ENCODE results near the gene CRISPLD2. TPM values are rescaled to one million over a fixed set of nuclear protein-coding genes. Genes with fewer than 3 reads are reported as not detected.

The CRISPLD2 gene
- total RNA-seq, 4 donors from 2014 or later: 6.0 to 166 (median 24.2) TPM

DNA sequence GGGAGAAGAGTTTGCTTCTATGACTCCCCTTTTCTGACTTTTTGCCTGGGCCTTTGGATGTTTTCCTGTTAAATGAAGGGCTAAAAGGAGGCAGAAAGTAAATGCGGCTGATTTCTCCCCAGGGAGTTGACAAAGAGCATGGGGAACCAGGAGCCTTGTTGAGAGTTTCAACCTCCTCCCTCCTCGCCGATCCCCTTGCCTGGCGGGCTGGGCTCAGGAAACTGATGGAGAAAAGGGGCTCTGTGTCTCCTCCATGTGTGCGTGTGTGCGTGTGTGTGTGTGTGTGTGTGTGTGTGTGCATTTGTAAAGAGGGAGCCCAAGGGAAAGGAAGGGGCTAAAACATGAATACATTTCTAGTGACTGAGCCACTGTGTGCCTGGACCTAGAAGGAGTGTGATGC is 97.1 kb downstream of the CRISPLD2 start:
- WGBS, 2 donors: 85 to 96% methylated on average over 4 of the region's 6 CpGs

DNA sequence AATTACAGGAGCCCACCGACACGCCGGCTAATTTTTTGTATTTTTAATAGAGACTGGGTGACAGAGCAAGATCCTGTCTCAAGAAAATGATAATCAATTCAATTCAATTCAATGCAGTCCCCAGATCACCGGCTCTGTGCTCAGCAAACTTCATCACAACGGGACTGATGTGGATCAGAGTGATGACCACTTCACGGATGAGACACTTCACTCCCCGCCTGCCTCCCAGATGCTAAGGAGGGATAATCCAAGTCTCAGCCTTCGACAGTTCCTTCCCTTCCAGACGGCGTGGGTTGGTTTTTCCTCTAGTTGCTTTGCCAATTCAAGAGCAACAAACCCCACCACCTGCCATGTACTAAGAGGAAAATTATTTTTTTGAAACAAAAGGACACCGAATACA is 97.7 kb downstream of the CRISPLD2 start:
- H3K27me3 ChIP-seq: peaks cover 0 to 27% (median 0%) of the 10 kb centered on the region in 4 donors
- DNase-seq: no peak
- no peaks in the 10 kb centered on the region for H3K36me3 ChIP-seq
- intact Hi-C loops (cut with DNase I): no loop called here
- H3K27ac ChIP-seq: no peak overlapping the region
- no peak for TF ChIP-seq POLR2A (IDR thresholded peaks at IDR 0.05)
- TF ChIP-seq, protein P1, sequence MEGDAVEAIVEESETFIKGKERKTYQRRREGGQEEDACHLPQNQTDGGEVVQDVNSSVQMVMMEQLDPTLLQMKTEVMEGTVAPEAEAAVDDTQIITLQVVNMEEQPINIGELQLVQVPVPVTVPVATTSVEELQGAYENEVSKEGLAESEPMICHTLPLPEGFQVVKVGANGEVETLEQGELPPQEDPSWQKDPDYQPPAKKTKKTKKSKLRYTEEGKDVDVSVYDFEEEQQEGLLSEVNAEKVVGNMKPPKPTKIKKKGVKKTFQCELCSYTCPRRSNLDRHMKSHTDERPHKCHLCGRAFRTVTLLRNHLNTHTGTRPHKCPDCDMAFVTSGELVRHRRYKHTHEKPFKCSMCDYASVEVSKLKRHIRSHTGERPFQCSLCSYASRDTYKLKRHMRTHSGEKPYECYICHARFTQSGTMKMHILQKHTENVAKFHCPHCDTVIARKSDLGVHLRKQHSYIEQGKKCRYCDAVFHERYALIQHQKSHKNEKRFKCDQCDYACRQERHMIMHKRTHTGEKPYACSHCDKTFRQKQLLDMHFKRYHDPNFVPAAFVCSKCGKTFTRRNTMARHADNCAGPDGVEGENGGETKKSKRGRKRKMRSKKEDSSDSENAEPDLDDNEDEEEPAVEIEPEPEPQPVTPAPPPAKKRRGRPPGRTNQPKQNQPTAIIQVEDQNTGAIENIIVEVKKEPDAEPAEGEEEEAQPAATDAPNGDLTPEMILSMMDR (IDR thresholded peaks at IDR 0.05): no peak
- H3K4me3 ChIP-seq: no peak overlapping the region
- no peaks in the 10 kb centered on the region for H3K9me3 ChIP-seq
- H3K4me1 ChIP-seq: peaks cover 4 to 47% (median 5%) of the 10 kb centered on the region in 3 donors
- 81 to 84% methylated on average over 6 to 8 of the region's 11 CpGs for WGBS, 2 donors

More for the DNA sequence above, 97.1 kb downstream of the CRISPLD2 start:
- Histone ChIP-seq H3K27me3 (peaks cover 0 to 27% (median 0%) of the 10 kb centered on the region in 4 donors), H3K36me3 (no peaks in the 10 kb centered on the region), H3K9me3 (no peaks in the 10 kb centered on the region), H3K4me1 (peaks cover 0 to 41% (median 3%) of the 10 kb centered on the region in 3 donors), H3K27ac (no peak overlapping the region), H3K4me3 (no peak overlapping the region)
- intact Hi-C loops (cut with DNase I): no loop called here
- TF ChIP-seq, protein P1 (IDR thresholded peaks at IDR 0.05): no peak
- TF ChIP-seq POLR2A (IDR thresholded peaks at IDR 0.05): no peak
- DNase-seq: no peak

DNA sequence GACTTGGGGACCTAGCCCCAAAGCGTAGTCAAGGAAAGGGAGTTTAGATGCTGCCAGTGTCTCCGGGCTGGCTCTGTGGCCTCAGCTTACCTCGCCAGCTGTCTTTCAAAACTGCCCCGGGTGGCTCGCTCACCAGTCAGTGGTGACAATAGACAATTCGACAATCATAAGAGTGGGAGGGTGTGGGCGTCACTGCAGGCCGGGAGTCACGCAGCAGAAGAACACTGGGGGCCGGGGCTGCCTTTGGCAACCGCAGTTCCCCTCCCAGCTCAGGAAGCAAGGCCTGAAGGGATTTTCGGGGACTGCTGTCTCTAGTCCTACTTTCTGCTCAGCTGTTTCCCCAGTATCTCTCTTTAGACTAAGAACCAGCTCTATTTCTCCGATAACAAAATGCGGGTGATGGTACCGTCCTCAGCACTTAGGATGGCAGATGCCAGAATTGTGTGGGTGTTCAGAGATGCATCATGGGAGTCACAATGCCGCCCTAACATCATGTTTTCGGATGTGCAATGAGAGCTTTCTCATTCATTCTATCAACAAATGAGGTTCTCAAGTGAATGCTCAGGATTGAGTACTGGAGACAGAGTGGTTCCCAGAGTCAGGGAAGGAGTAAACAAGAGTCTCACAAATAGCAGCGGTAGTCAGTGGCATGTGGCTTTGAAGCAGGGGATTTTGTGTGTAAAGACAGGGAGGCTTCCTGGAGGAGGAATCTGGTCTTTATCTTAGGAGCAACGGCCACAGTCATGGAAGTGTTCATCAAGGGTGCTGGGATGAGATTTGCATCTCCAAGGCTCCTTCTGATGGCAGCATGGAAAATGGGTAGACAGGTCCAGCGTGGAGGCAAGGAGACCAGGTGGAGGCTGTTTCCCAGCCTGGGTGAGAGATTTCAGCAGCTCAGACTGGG is 98.5 kb downstream of the CRISPLD2 start:
- no peak overlapping the region for H3K4me3 ChIP-seq
- H3K27me3 ChIP-seq: peaks cover 0 to 27% (median 0%) of the 10 kb centered on the region in 4 donors
- no peaks in the 10 kb centered on the region for H3K36me3 ChIP-seq
- peaks cover 5 to 47% (median 12%) of the 10 kb centered on the region in 3 donors for H3K4me1 ChIP-seq
- TF ChIP-seq, protein P1 (IDR thresholded peaks at IDR 0.05): no peak
- no peak for TF ChIP-seq POLR2A (IDR thresholded peaks at IDR 0.05)
- no peak overlapping the region for H3K27ac ChIP-seq
- no peaks in the 10 kb centered on the region for H3K9me3 ChIP-seq
- 78 to 82% methylated on average over 15 to 17 of the region's 20 CpGs for WGBS, 2 donors
- DNase-seq: no peak
- intact Hi-C loops (cut with DNase I): no loop called here

DNA sequence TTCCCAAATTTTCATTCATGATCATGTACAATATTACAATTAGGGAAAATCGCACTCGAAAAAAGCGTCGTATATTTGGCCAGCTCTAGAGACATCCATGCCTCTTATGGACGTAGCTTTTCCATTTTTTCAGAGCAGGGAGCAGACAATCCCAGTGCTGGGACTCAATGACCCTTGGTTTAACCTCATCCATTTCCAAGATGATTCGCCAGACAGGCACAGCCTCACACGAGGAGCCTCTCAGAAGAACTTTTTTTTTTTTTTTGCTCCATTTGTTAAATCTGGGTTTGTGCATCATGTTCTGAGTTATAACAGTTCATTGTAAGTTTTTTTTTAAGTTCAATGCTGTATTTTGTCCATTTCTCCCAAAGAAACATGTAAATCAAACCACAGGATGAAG is 99.5 kb downstream of the CRISPLD2 start:
- DNase-seq: no peak
- Histone ChIP-seq H3K27ac (peak overlapping the region in 2 of 4 donors; percentile 29 to 34), H3K9me3 (no peaks in the 10 kb centered on the region), H3K27me3 (peaks cover 0 to 27% (median 0%) of the 10 kb centered on the region in 4 donors), H3K4me1 (peaks cover 5 to 43% (median 10%) of the 10 kb centered on the region in 3 donors), H3K36me3 (no peaks in the 10 kb centered on the region), H3K4me3 (no peak overlapping the region)
- TF ChIP-seq, protein P1 (IDR thresholded peaks at IDR 0.05): no peak
- TF ChIP-seq POLR2A (IDR thresholded peaks at IDR 0.05): no peak
- intact Hi-C loops (cut with DNase I): no loop called here
- 56 to 64% methylated on average over 7 of the region's 7 CpGs for WGBS, 2 donors

DNA sequence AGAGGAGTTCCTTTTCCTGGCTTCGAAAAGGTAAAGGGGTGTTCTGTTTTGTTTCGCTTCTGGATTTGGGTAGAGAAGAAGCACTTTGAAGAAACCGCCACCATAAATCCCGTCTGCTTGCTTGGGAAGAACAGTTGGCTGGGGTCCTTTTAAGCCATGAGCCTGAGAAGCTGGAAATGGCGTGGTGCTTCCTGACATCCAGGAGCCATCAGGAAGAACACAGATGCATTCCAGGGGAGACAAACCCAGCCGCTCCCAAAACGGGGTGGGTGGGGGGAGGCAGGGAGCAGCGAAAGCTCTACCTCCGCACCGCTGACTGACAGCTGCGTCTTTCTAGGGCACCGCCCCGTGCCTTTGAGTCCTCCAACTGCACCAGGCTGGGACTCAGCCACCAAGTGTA is 99.9 kb downstream of the CRISPLD2 start:
- no peak overlapping the region for H3K4me3 ChIP-seq
- peaks cover 0 to 27% (median 0%) of the 10 kb centered on the region in 4 donors for H3K27me3 ChIP-seq
- no peak for TF ChIP-seq POLR2A (IDR thresholded peaks at IDR 0.05)
- TF ChIP-seq, protein P1 (IDR thresholded peaks at IDR 0.05): no peak
- H3K36me3 ChIP-seq: no peaks in the 10 kb centered on the region
- H3K4me1 ChIP-seq: peaks cover 5 to 43% (median 14%) of the 10 kb centered on the region in 3 donors
- intact Hi-C loops (cut with DNase I): no loop called here
- H3K9me3 ChIP-seq: no peaks in the 10 kb centered on the region
- WGBS, 2 donors: 46 to 63% methylated on average over 5 of the region's 13 CpGs
- no peak for DNase-seq
- H3K27ac ChIP-seq: peak overlapping the region in 2 of 4 donors; percentile 29 to 34
